Stomach (tissue), 4 donors: ENCODE data around the gene SEC61G.

Source experiments
- CTCF ChIP-seq, 7 experiments: fragments of 450-650 bp in 4 of 7; fragments of 200-600 bp in 3 of 7; sonication (generic) in 3 of 7; IDR thresholded peaks; one replicate each; pipeline ENCODE4 v1.5.1; 2016 to 2019; ENCODE audit warnings: antibody characterized with exemption in 7 of 7, control low read depth in 2 of 7, mild to moderate bottlenecking in 1 of 7
- POLR2A ChIP-seq, 4 donors: fragments of 450-650 bp; IDR thresholded peaks; one replicate each; pipeline ENCODE4 v1.6.1; 2016; ENCODE audit warnings: antibody characterized with exemption in 4 of 4, control low read depth in 2 of 4, mild to moderate bottlenecking in 1 of 4, moderate library complexity in 1 of 4
- POLR2AphosphoS5 ChIP-seq, 3 donors: sonication (generic); formaldehyde crosslinking; IDR thresholded peaks; one replicate each; pipeline ENCODE4 v1.6.1; 2016; ENCODE audit warnings: antibody characterized with exemption in 3 of 3

- no peak for TF ChIP-seq CTCF (IDR thresholded peaks at IDR 0.05)
- no peak for TF ChIP-seq POLR2AphosphoS5 (IDR thresholded peaks at IDR 0.05)
- TF ChIP-seq POLR2A (IDR thresholded peaks at IDR 0.05), result no peak
Observed at GRCh38 chr7:54764861-54765260, 5.8 kb upstream of the SEC61G start.
